Activated T-cell treated with anti-CD3 and anti-CD28 coated beads, Interleukin-2, amount 50 U/mL, for 4 hours (primary cell): ENCODE results near the gene IDI2. TPM values are rescaled to one million over a fixed set of nuclear protein-coding genes. Genes with fewer than 3 reads are reported as not detected.
"Not testable (repeated sequence)": the region's sequence is repeated elsewhere in the genome, so short reads cannot be mapped to it uniquely, and the experiment has no call there.

Experiments used
- ATAC-seq, 2 donors: fragments of 200-7000 bp; cut with Tn5 transposase; one replicate each; pipeline ENCODE4 v1.10.0; 2021
- DNase-seq: peaks from one replicate; pipeline ENCODE4 v3.0.0-alpha.2; 2020
- H3K27me3 Mint-ChIP-seq: one replicate; pipeline ENCODE4 v1.8.0; 2021; ENCODE audit warnings: low read depth, mixed read lengths
- H3K36me3 Mint-ChIP-seq: one replicate; pipeline ENCODE4 v1.8.0; 2022; ENCODE audit warnings: mixed read lengths; ENCODE audit not compliant: insufficient read depth
- H3K4me1 Mint-ChIP-seq: one replicate; pipeline ENCODE4 v1.8.0; 2021; ENCODE audit warnings: low read depth, mixed read lengths
- H3K4me3 Mint-ChIP-seq: one replicate; pipeline ENCODE4 v1.8.0; 2021; ENCODE audit warnings: mild to moderate bottlenecking, moderate library complexity, mixed read lengths
- H3K9me3 Mint-ChIP-seq: one replicate; pipeline ENCODE4 v1.8.0; 2021; ENCODE audit warnings: mixed read lengths
- total RNA-seq, 3 donors: library from RNA; stranded (reverse); gene quantifications; one replicate each; pipeline ENCODE4 v1.2.1, GENCODE V29; 2021

Gene IDI2
- total RNA-seq, 3 donors from 2014 or later = not detected

- H3K4me1 Mint-ChIP-seq = peaks cover 3% of the 10 kb centered on the region
- H3K27me3 Mint-ChIP-seq = no peaks in the 10 kb centered on the region
- peaks cover 11% of the 10 kb centered on the region for H3K36me3 Mint-ChIP-seq
- DNase-seq = peak; percentile 39
- no peaks in the 10 kb centered on the region for H3K9me3 Mint-ChIP-seq
- peak; percentile 89 to 93 for ATAC-seq
- no peak overlapping the region for H3K4me3 Mint-ChIP-seq
Observed at GRCh38 chr10:1036341-1036791, 10.7 kb upstream of the IDI2 start.

- Mint-ChIP-seq H3K4me1 (peaks cover 3% of the 10 kb centered on the region), H3K27me3 (no peaks in the 10 kb centered on the region), H3K36me3 (peaks cover 10% of the 10 kb centered on the region), H3K4me3 (no peak overlapping the region), H3K9me3 (no peaks in the 10 kb centered on the region)
- ATAC-seq (no peak), DNase-seq (no peak)
Observed at GRCh38 chr10:1035201-1035600, 9.5 kb upstream of the IDI2 start.

- Mint-ChIP-seq H3K9me3 (no peaks in the 10 kb centered on the region), H3K27me3 (no peaks in the 10 kb centered on the region), H3K4me3 (no peak overlapping the region), H3K4me1 (peaks cover 3% of the 10 kb centered on the region), H3K36me3 (peaks cover 8% of the 10 kb centered on the region)
- ATAC-seq (no peak), DNase-seq (no peak)
Observed at GRCh38 chr10:1034758-1035157, 9.1 kb upstream of the IDI2 start.

GRCh38 chr10:1033601-1034000 lies 7.9 kb upstream of the IDI2 start:
- no peak for DNase-seq
- H3K4me3 Mint-ChIP-seq = no peak overlapping the region

GRCh38 chr10:1029838-1030237 lies 4.2 kb upstream of the IDI2 start:
- H3K36me3 Mint-ChIP-seq = no peaks in the 10 kb centered on the region
- no peaks in the 10 kb centered on the region for H3K27me3 Mint-ChIP-seq
- no peaks in the 10 kb centered on the region for H3K9me3 Mint-ChIP-seq
- no peak for ATAC-seq
- H3K4me1 Mint-ChIP-seq = no peaks in the 10 kb centered on the region
- H3K4me3 Mint-ChIP-seq = no peak overlapping the region
- DNase-seq = no peak

More at GRCh38 chr10:1033601-1034000, 7.9 kb upstream of the IDI2 start:
- Mint-ChIP-seq H3K36me3 (peaks cover 8% of the 10 kb centered on the region), H3K27me3 (no peaks in the 10 kb centered on the region), H3K4me1 (peaks cover 3% of the 10 kb centered on the region), H3K9me3 (no peaks in the 10 kb centered on the region)
- ATAC-seq = no peak

- no peak overlapping the region for H3K4me3 Mint-ChIP-seq
- no peak for DNase-seq
- no peaks in the 10 kb centered on the region for H3K36me3 Mint-ChIP-seq
- ATAC-seq = no peak
- H3K27me3 Mint-ChIP-seq = no peaks in the 10 kb centered on the region
- no peaks in the 10 kb centered on the region for H3K9me3 Mint-ChIP-seq
- H3K4me1 Mint-ChIP-seq = no peaks in the 10 kb centered on the region
Observed at GRCh38 chr10:1026578-1026977, 919 bp upstream of the IDI2 start.

- H3K9me3 Mint-ChIP-seq = no peaks in the 10 kb centered on the region
- DNase-seq = no peak
Observed at GRCh38 chr10:1024103-1024502, 1.6 kb downstream of the IDI2 start.

GRCh38 chr10:1022413-1022812 lies 3.2 kb downstream of the IDI2 start:
- Mint-ChIP-seq H3K4me1 (no peaks in the 10 kb centered on the region), H3K27me3 (no peaks in the 10 kb centered on the region), H3K4me3 (no peak overlapping the region), H3K36me3 (peaks cover 30% of the 10 kb centered on the region), H3K9me3 (no peaks in the 10 kb centered on the region)
- ATAC-seq (no peak), DNase-seq (no peak)

More at GRCh38 chr10:1024103-1024502, 1.6 kb downstream of the IDI2 start:
- H3K27me3 Mint-ChIP-seq = no peaks in the 10 kb centered on the region
- H3K4me3 Mint-ChIP-seq = no peak overlapping the region
- peaks cover 19% of the 10 kb centered on the region for H3K36me3 Mint-ChIP-seq
- no peaks in the 10 kb centered on the region for H3K4me1 Mint-ChIP-seq
- ATAC-seq = no peak

- H3K36me3 Mint-ChIP-seq = peaks cover 42% of the 10 kb centered on the region
- no peaks in the 10 kb centered on the region for H3K9me3 Mint-ChIP-seq
- DNase-seq (no peak), ATAC-seq (peak; percentile 12 to 21)
- no peaks in the 10 kb centered on the region for H3K4me1 Mint-ChIP-seq
- no peaks in the 10 kb centered on the region for H3K27me3 Mint-ChIP-seq
- no peak overlapping the region for H3K4me3 Mint-ChIP-seq
Observed at GRCh38 chr10:1020958-1021357, 4.7 kb downstream of the IDI2 start.

GRCh38 chr10:1020460-1020859 lies 5.2 kb downstream of the IDI2 start:
- peak; percentile 24 to 25 for ATAC-seq
- H3K36me3 Mint-ChIP-seq = peaks cover 46% of the 10 kb centered on the region

GRCh38 chr10:1019362-1019761 lies 6.3 kb downstream of the IDI2 start:
- no peaks in the 10 kb centered on the region for H3K27me3 Mint-ChIP-seq
- ATAC-seq = no peak
- H3K36me3 Mint-ChIP-seq = peaks cover 48% of the 10 kb centered on the region

More at GRCh38 chr10:1020460-1020859, 5.2 kb downstream of the IDI2 start:
- Mint-ChIP-seq H3K9me3 (no peaks in the 10 kb centered on the region), H3K4me3 (no peak overlapping the region), H3K27me3 (no peaks in the 10 kb centered on the region), H3K4me1 (no peaks in the 10 kb centered on the region)
- DNase-seq = no peak

GRCh38 chr10:1015688-1016087 lies 10.0 kb downstream of the IDI2 start:
- Mint-ChIP-seq H3K27me3 (no peaks in the 10 kb centered on the region), H3K36me3 (peaks cover 69% of the 10 kb centered on the region), H3K4me1 (peaks cover 1% of the 10 kb centered on the region), H3K9me3 (no peaks in the 10 kb centered on the region), H3K4me3 (no peak overlapping the region)
- ATAC-seq (no peak), DNase-seq (no peak)

More at GRCh38 chr10:1019362-1019761, 6.3 kb downstream of the IDI2 start:
- H3K9me3 Mint-ChIP-seq = no peaks in the 10 kb centered on the region
- no peak for DNase-seq
- H3K4me3 Mint-ChIP-seq = no peak overlapping the region
- no peaks in the 10 kb centered on the region for H3K4me1 Mint-ChIP-seq

GRCh38 chr10:1011696-1012095 lies 14.0 kb downstream of the IDI2 start:
- Mint-ChIP-seq H3K36me3 (peaks cover 64% of the 10 kb centered on the region), H3K27me3 (no peaks in the 10 kb centered on the region), H3K4me1 (peaks cover 11% of the 10 kb centered on the region), H3K4me3 (no peak overlapping the region), H3K9me3 (no peaks in the 10 kb centered on the region)
- DNase-seq = no peak
- no peak for ATAC-seq

GRCh38 chr10:1010703-1011102 lies 15.0 kb downstream of the IDI2 start:
- Mint-ChIP-seq H3K27me3 (no peaks in the 10 kb centered on the region), H3K4me3 (no peak overlapping the region), H3K36me3 (peaks cover 64% of the 10 kb centered on the region), H3K9me3 (no peaks in the 10 kb centered on the region), H3K4me1 (peaks cover 11% of the 10 kb centered on the region)
- no peak for DNase-seq
- peak in 1 of 2 donors; percentile 25 for ATAC-seq

GRCh38 chr10:1009947-1010346 lies 15.7 kb downstream of the IDI2 start:
- H3K4me3 Mint-ChIP-seq, H3K9me3 Mint-ChIP-seq, H3K27me3 Mint-ChIP-seq, DNase-seq: not testable (repeated sequence)
- peaks cover 11% of the 10 kb centered on the region for H3K4me1 Mint-ChIP-seq
- H3K36me3 Mint-ChIP-seq = peaks cover 67% of the 10 kb centered on the region
- peak in 1 of 2 donors; percentile 23 for ATAC-seq

- no peaks in the 10 kb centered on the region for H3K27me3 Mint-ChIP-seq
- no peak for ATAC-seq
- no peak for DNase-seq
- peaks cover 11% of the 10 kb centered on the region for H3K4me1 Mint-ChIP-seq
- peaks cover 65% of the 10 kb centered on the region for H3K36me3 Mint-ChIP-seq
- H3K9me3 Mint-ChIP-seq = no peaks in the 10 kb centered on the region
- H3K4me3 Mint-ChIP-seq = no peak overlapping the region
Observed at GRCh38 chr10:1009071-1009494, 16.6 kb downstream of the IDI2 start.
